Uterus (tissue), 4 donors: Measurements from ENCODE around the gene KCNQ1. TPM values are rescaled to one million over a fixed set of nuclear protein-coding genes. Genes with fewer than 3 reads are reported as not detected.

Experiments used
- DNase-seq, 2 donors: peaks; one replicate each; pipeline ENCODE4 v3.0.0-alpha.2; 2019 to 2020
- H3K27ac ChIP-seq, 2 donors: fragments of 200-600 bp; sonication (generic); 1 replicate in 1 of 2; 2 replicates in 1 of 2; pipeline ENCODE4 v1.5.1; 2016 to 2018
- H3K27me3 ChIP-seq, 2 donors: fragments of 200-600 bp; sonication (generic); one replicate each; pipeline ENCODE4 v1.5.1; 2018 to 2019; ENCODE audit warnings: control low read depth in 1 of 2
- H3K36me3 ChIP-seq, 2 donors: fragments of 200-600 bp; sonication (generic); one replicate each; pipeline ENCODE4 v1.5.1; 2019; ENCODE audit warnings: control low read depth in 1 of 2
- H3K4me1 ChIP-seq, 2 donors: fragments of 200-600 bp; sonication (generic); one replicate each; pipeline ENCODE4 v1.5.1; 2018 to 2019; ENCODE audit warnings: control low read depth in 1 of 2
- H3K4me3 ChIP-seq, 2 donors: fragments of 200-600 bp; sonication (generic); 1 replicate in 1 of 2; 2 replicates in 1 of 2; pipeline ENCODE4 v1.5.1; 2018 to 2019; ENCODE audit warnings: mild to moderate bottlenecking in 1 of 2
- H3K9me3 ChIP-seq, 2 donors: fragments of 200-600 bp; sonication (generic); one replicate each; pipeline ENCODE4 v1.5.1; 2019; ENCODE audit warnings: control low read depth in 1 of 2
- CTCF ChIP-seq, 4 experiments: fragments of 200-600 bp in 2 of 4; fragments of 450-650 bp in 2 of 4; sonication (generic) in 2 of 4; IDR thresholded peaks; one replicate each; pipeline ENCODE4 v1.5.1; 2016 to 2019; ENCODE audit warnings: antibody characterized with exemption in 4 of 4, mild to moderate bottlenecking in 2 of 4, moderate library complexity in 1 of 4
- POLR2A ChIP-seq, 2 donors: fragments of 450-650 bp; IDR thresholded peaks; one replicate each; pipeline ENCODE4 v1.6.1; 2016; ENCODE audit warnings: antibody characterized with exemption in 2 of 2, mild to moderate bottlenecking in 1 of 2, moderate library complexity in 1 of 2
- intact Hi-C: fragments of 100-400 bp; cut with DNase I; formaldehyde crosslinking; loops from one replicate; pipeline ENCODE4 v1.15.1; 2023; ENCODE audit warnings: low total_unique reads
- total RNA-seq, 4 donors: library from RNA; depleted of rRNA in 3 of 4; stranded (reverse); fragments of >200 nt in 3 of 4; gene quantifications; one replicate each; pipeline versions ENCODE4 v1.1.0 to v1.2.4, GENCODE V29; 2014 to 2023
- donor health status: DM: yes; HTN: yes; CAD: no.

The KCNQ1 gene
- total RNA-seq, 4 donors from 2014 or later = 2.6 to 10.4 (median 5.4) TPM

GRCh38 chr11:2700415-2701211 is 255.8 kb downstream of the KCNQ1 start:
- intact Hi-C loops = loop anchor here (10.0 kb wide), 1 partner anchor 184 kb away; the partner anchor contains the start of gene CDKN1C
- Histone ChIP-seq H3K27me3 (no peaks in the 10 kb centered on the region), H3K4me1 (no peaks in the 10 kb centered on the region), H3K4me3 (peak overlapping the region; percentile 46 to 49), H3K27ac (peak overlapping the region; percentile 93 to 95), H3K9me3 (no peaks in the 10 kb centered on the region), H3K36me3 (no peaks in the 10 kb centered on the region)
- peak; percentile 61 to 63 for DNase-seq
- no peak for TF ChIP-seq POLR2A (IDR thresholded peaks at IDR 0.05)
- no peak for TF ChIP-seq CTCF (IDR thresholded peaks at IDR 0.05)

GRCh38 chr11:2701230-2701629 is 256.4 kb downstream of the KCNQ1 start:
- no peaks in the 10 kb centered on the region for H3K9me3 ChIP-seq
- no peak for TF ChIP-seq CTCF (IDR thresholded peaks at IDR 0.05)
- TF ChIP-seq POLR2A (IDR thresholded peaks at IDR 0.05) = no peak
- H3K4me1 ChIP-seq = no peaks in the 10 kb centered on the region
- no peak overlapping the region for H3K4me3 ChIP-seq
- no peaks in the 10 kb centered on the region for H3K27me3 ChIP-seq
- H3K27ac ChIP-seq = peak overlapping the region; percentile 93 to 95
- no peaks in the 10 kb centered on the region for H3K36me3 ChIP-seq
- DNase-seq = peak in 1 of 2 donors; percentile 15
- intact Hi-C loops = loop anchor here (10.0 kb wide), 1 partner anchor 184 kb away; the partner anchor contains the start of gene CDKN1C

- DNase-seq = peak in 1 of 2 donors; percentile 4
- H3K27ac ChIP-seq = no peak overlapping the region
- no peaks in the 10 kb centered on the region for H3K4me1 ChIP-seq
- TF ChIP-seq POLR2A (IDR thresholded peaks at IDR 0.05) = no peak
- TF ChIP-seq CTCF (IDR thresholded peaks at IDR 0.05) = no peak
- no peaks in the 10 kb centered on the region for H3K36me3 ChIP-seq
- no peak overlapping the region for H3K4me3 ChIP-seq
- intact Hi-C loops = loop anchor here (10.0 kb wide), 1 partner anchor 183 kb away; the partner anchor contains the start of gene CDKN1C
- H3K9me3 ChIP-seq = no peaks in the 10 kb centered on the region
- no peaks in the 10 kb centered on the region for H3K27me3 ChIP-seq
Measured at GRCh38 chr11:2701898-2702434, 257.2 kb downstream of the KCNQ1 start.

- H3K27me3 ChIP-seq = no peaks in the 10 kb centered on the region
- TF ChIP-seq CTCF (IDR thresholded peaks at IDR 0.05) (no peak), POLR2A (IDR thresholded peaks at IDR 0.05) (no peak)
- no peaks in the 10 kb centered on the region for H3K9me3 ChIP-seq
- H3K4me1 ChIP-seq = peaks cover 0 to 2% of the 10 kb centered on the region in 2 donors
- H3K36me3 ChIP-seq = no peaks in the 10 kb centered on the region
- intact Hi-C loops = loop anchor here (10.0 kb wide), 1 partner anchor 182 kb away; the partner anchor contains the start of gene CDKN1C
- DNase-seq = peak; percentile 13 to 19
- H3K4me3 ChIP-seq = no peak overlapping the region
- no peak overlapping the region for H3K27ac ChIP-seq
Measured at GRCh38 chr11:2702771-2703362, 258.1 kb downstream of the KCNQ1 start.
